ENCODE results near the gene LARP1.
"Not testable (repeated sequence)": the region's sequence is repeated elsewhere in the genome, so short reads cannot be mapped to it uniquely, and the experiment has no call there.

LARP1 gene

GRCh38 chr5:154817815-154818214, 62.6 kb downstream of the LARP1 start:
- peak overlapping the region; percentile 20 for H3K9ac ChIP-seq (ENCODE audit: low read length)
- H3K4me1 ChIP-seq (ENCODE audit: control insufficient read depth, insufficient read depth, low read length) = peaks cover 4% of the 10 kb centered on the region
- peaks cover 98% of the 10 kb centered on the region for H3K36me3 ChIP-seq (ENCODE audit: control insufficient read depth, insufficient read depth, low read length, severe bottlenecking)
- H3K27me3 ChIP-seq (replicated peaks; ENCODE audit: control insufficient read depth, insufficient read depth, low read length) = no peaks in the 10 kb centered on the region
- H3K9me3 ChIP-seq (ENCODE audit: control insufficient read depth, low read length) = no peaks in the 10 kb centered on the region
- no peak overlapping the region for H3K4me3 ChIP-seq (ENCODE audit: low read length)
- no peak for DNase-seq (ENCODE audit: low read depth)

- peaks cover 97% of the 10 kb centered on the region for H3K36me3 ChIP-seq (ENCODE audit: control insufficient read depth, insufficient read depth, low read length, severe bottlenecking)
- H3K4me1 ChIP-seq (ENCODE audit: control insufficient read depth, insufficient read depth, low read length) = peaks cover 4% of the 10 kb centered on the region
- peak overlapping the region; percentile 1 for H3K9ac ChIP-seq (ENCODE audit: low read length)
- H3K4me3 ChIP-seq (ENCODE audit: low read length) = no peak overlapping the region
- no peaks in the 10 kb centered on the region for H3K9me3 ChIP-seq (ENCODE audit: control insufficient read depth, low read length)
- DNase-seq (ENCODE audit: low read depth) = no peak
- no peaks in the 10 kb centered on the region for H3K27me3 ChIP-seq (replicated peaks; ENCODE audit: control insufficient read depth, insufficient read depth, low read length)
Measured at GRCh38 chr5:154818471-154819116, 63.4 kb downstream of the LARP1 start.

- H3K36me3 ChIP-seq (ENCODE audit: control insufficient read depth, insufficient read depth, low read length, severe bottlenecking) = peaks cover 98% of the 10 kb centered on the region
- H3K4me1 ChIP-seq (ENCODE audit: control insufficient read depth, insufficient read depth, low read length) = peaks cover 4% of the 10 kb centered on the region
- no peak overlapping the region for H3K9ac ChIP-seq (ENCODE audit: low read length)
- no peak for DNase-seq (ENCODE audit: low read depth)
- no peak overlapping the region for H3K4me3 ChIP-seq (ENCODE audit: low read length)
- H3K27me3 ChIP-seq (replicated peaks; ENCODE audit: control insufficient read depth, insufficient read depth, low read length) = no peaks in the 10 kb centered on the region
- no peaks in the 10 kb centered on the region for H3K9me3 ChIP-seq (ENCODE audit: control insufficient read depth, low read length)
Measured at GRCh38 chr5:154819546-154819945, 64.4 kb downstream of the LARP1 start.

DNA sequence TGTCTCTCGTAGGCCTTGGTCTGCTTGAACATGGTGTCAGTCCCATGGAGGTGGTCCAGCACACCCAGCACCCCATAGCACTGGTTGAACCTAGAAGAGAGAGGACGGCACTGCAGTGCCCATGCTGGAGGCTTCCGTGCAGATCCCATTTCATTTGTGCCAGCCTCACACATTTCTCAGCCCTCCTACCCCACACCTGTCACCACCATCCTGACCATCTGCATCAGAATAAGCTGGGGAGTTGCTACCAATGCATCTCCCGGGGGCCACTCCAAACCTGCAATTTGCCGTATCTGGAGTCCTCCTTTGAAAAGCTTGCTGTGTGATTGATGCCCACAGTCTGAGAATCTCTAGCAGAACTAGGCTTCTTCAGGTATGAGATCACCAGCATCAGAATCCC, 65.2 kb downstream of the LARP1 start:
- no peaks in the 10 kb centered on the region for H3K27me3 ChIP-seq (replicated peaks; ENCODE audit: control insufficient read depth, insufficient read depth, low read length)

DNA sequence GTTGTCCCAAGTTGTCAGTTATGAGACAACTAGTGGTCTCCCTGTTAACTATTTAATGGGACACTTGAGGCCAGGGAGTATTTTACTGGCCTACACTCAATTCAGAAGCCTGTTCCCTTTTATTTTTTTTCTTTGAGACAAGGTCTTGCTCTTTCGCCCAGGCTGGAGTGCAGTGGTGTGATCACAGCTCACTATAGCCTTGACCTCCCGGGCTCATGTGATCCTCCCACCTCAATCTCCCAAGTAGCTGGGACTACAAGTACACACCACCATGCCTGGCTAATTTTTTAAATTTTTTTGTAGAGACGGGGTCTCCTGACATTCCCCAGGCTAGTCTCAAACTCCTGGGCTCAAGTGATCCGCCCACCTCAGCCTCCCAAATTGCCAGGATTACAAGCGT, 67.7 kb downstream of the LARP1 start:
- H3K36me3 ChIP-seq (ENCODE audit: control insufficient read depth, insufficient read depth, low read length, severe bottlenecking) = peaks cover 72% of the 10 kb centered on the region
- H3K9me3 ChIP-seq (ENCODE audit: control insufficient read depth, low read length); H3K4me3 ChIP-seq (ENCODE audit: low read length); DNase-seq (ENCODE audit: low read depth); H3K4me1 ChIP-seq (ENCODE audit: control insufficient read depth, insufficient read depth, low read length); H3K9ac ChIP-seq (ENCODE audit: low read length); H3K27me3 ChIP-seq (replicated peaks; ENCODE audit: control insufficient read depth, insufficient read depth, low read length): not testable (repeated sequence)

More for the DNA sequence above, 65.2 kb downstream of the LARP1 start:
- Histone ChIP-seq H3K9ac (ENCODE audit: low read length) (no peak overlapping the region), H3K36me3 (ENCODE audit: control insufficient read depth, insufficient read depth, low read length, severe bottlenecking) (peaks cover 93% of the 10 kb centered on the region), H3K9me3 (ENCODE audit: control insufficient read depth, low read length) (no peaks in the 10 kb centered on the region), H3K4me3 (ENCODE audit: low read length) (no peak overlapping the region), H3K4me1 (ENCODE audit: control insufficient read depth, insufficient read depth, low read length) (peaks cover 4% of the 10 kb centered on the region)
- no peak for DNase-seq (ENCODE audit: low read depth)

DNA sequence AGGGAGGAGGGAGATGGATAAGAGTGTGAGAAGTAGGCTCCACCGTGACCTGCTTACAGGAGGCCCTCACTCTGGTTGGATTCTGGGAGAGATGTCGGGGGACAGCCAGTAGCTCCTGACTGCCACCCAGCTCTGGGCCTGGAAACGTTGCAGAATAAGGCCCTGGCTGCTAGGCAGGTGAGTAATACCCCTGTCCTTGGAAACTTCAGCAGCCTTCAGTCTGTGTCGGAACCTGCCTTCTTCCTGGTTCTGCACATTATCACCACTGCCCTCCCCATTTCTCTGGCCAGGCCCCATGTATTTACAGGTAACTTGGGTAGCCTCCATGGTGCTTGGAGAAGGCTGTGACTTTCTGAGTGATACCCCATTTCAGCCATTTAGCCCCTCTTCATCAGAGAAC, 68.4 kb downstream of the LARP1 start:
- no peak for DNase-seq (ENCODE audit: low read depth)
- Histone ChIP-seq H3K9ac (ENCODE audit: low read length) (no peak overlapping the region), H3K36me3 (ENCODE audit: control insufficient read depth, insufficient read depth, low read length, severe bottlenecking) (peaks cover 70% of the 10 kb centered on the region), H3K9me3 (ENCODE audit: control insufficient read depth, low read length) (no peaks in the 10 kb centered on the region), H3K27me3 (replicated peaks; ENCODE audit: control insufficient read depth, insufficient read depth, low read length) (no peaks in the 10 kb centered on the region), H3K4me3 (ENCODE audit: low read length) (no peak overlapping the region), H3K4me1 (ENCODE audit: control insufficient read depth, insufficient read depth, low read length) (peaks cover 4% of the 10 kb centered on the region)

GRCh38 chr5:154824070-154824469, 68.9 kb downstream of the LARP1 start:
- Histone ChIP-seq H3K27me3 (replicated peaks; ENCODE audit: control insufficient read depth, insufficient read depth, low read length) (no peaks in the 10 kb centered on the region), H3K4me3 (ENCODE audit: low read length) (no peak overlapping the region), H3K4me1 (ENCODE audit: control insufficient read depth, insufficient read depth, low read length) (peaks cover 3% of the 10 kb centered on the region), H3K9me3 (ENCODE audit: control insufficient read depth, low read length) (no peaks in the 10 kb centered on the region), H3K9ac (ENCODE audit: low read length) (no peak overlapping the region), H3K36me3 (ENCODE audit: control insufficient read depth, insufficient read depth, low read length, severe bottlenecking) (peaks cover 66% of the 10 kb centered on the region)
- DNase-seq (ENCODE audit: low read depth) = no peak

GRCh38 chr5:154829181-154829588, 74.0 kb downstream of the LARP1 start:
- no peaks in the 10 kb centered on the region for H3K9me3 ChIP-seq (ENCODE audit: control insufficient read depth, low read length)
- DNase-seq (ENCODE audit: low read depth) = no peak
- H3K9ac ChIP-seq (ENCODE audit: low read length) = no peak overlapping the region
- H3K27me3 ChIP-seq (replicated peaks; ENCODE audit: control insufficient read depth, insufficient read depth, low read length) = no peaks in the 10 kb centered on the region
- no peaks in the 10 kb centered on the region for H3K4me1 ChIP-seq (ENCODE audit: control insufficient read depth, insufficient read depth, low read length)
- H3K4me3 ChIP-seq (ENCODE audit: low read length) = no peak overlapping the region
- peaks cover 51% of the 10 kb centered on the region for H3K36me3 ChIP-seq (ENCODE audit: control insufficient read depth, insufficient read depth, low read length, severe bottlenecking)

DNA sequence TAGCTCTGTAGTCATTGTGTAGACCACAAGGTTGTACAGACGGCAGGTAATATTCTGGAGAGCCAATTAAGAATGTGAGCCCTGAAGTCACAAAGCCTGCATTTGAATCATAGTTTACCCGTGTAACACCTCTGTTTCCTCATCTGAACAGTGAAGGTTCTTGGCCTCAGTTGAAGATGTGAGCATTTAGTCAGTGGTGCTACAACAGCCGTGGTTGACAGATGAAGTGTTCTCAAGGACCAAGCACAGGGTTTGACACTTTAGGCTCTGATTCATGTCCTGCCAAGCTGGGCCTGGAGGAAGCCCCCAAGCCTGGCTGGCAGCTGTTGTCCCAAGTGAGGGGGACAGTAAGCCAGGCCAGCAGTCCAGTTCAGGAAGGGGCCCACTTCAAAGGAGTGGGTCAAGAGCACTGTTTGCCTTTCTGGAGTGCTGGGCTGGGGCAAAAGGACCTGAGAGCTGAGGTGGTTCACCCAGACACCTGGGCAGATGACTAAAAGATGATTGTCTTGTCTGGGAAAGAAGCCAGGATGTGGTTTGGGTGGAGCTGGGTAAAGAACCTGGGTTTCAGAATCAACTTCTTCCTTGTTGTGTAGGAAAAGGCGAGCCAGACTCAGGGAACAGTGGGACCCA, 74.5 kb downstream of the LARP1 start:
- Histone ChIP-seq H3K36me3 (ENCODE audit: control insufficient read depth, insufficient read depth, low read length, severe bottlenecking) (peaks cover 50% of the 10 kb centered on the region), H3K9ac (ENCODE audit: low read length) (no peak overlapping the region), H3K27me3 (replicated peaks; ENCODE audit: control insufficient read depth, insufficient read depth, low read length) (no peaks in the 10 kb centered on the region), H3K4me1 (ENCODE audit: control insufficient read depth, insufficient read depth, low read length) (peaks cover 3% of the 10 kb centered on the region), H3K4me3 (ENCODE audit: low read length) (no peak overlapping the region), H3K9me3 (ENCODE audit: control insufficient read depth, low read length) (no peaks in the 10 kb centered on the region)
- DNase-seq (ENCODE audit: low read depth) = no peak

DNA sequence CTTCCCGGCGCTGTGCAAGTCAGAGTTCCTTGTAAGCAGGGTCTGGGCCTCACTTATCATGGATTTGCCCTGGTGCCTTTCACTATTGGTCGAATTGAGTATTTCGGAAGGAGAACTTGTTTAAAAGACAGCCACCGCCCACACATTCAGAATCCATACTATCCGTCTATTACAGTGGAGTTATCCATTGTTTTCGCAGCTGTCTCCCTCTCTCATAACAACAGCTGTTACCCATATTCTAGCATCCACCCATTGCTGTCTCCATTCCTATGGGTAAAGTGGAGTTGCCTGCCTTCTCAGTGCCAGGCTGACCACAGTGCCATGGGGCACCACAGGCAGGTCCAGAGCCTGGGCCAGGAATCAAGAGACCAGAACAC, 75.0 kb downstream of the LARP1 start:
- Histone ChIP-seq H3K4me1 (ENCODE audit: control insufficient read depth, insufficient read depth, low read length) (peaks cover 8% of the 10 kb centered on the region), H3K4me3 (ENCODE audit: low read length) (no peak overlapping the region), H3K36me3 (ENCODE audit: control insufficient read depth, insufficient read depth, low read length, severe bottlenecking) (peaks cover 48% of the 10 kb centered on the region), H3K9me3 (ENCODE audit: control insufficient read depth, low read length) (no peaks in the 10 kb centered on the region), H3K9ac (ENCODE audit: low read length) (no peak overlapping the region), H3K27me3 (replicated peaks; ENCODE audit: control insufficient read depth, insufficient read depth, low read length) (no peaks in the 10 kb centered on the region)
- DNase-seq (ENCODE audit: low read depth) = no peak

- Histone ChIP-seq H3K27me3 (replicated peaks; ENCODE audit: control insufficient read depth, insufficient read depth, low read length) (no peaks in the 10 kb centered on the region), H3K9ac (ENCODE audit: low read length) (no peak overlapping the region), H3K4me3 (ENCODE audit: low read length) (no peak overlapping the region), H3K4me1 (ENCODE audit: control insufficient read depth, insufficient read depth, low read length) (peaks cover 11% of the 10 kb centered on the region), H3K9me3 (ENCODE audit: control insufficient read depth, low read length) (no peaks in the 10 kb centered on the region), H3K36me3 (ENCODE audit: control insufficient read depth, insufficient read depth, low read length, severe bottlenecking) (peaks cover 48% of the 10 kb centered on the region)
- no peak for DNase-seq (ENCODE audit: low read depth)
Measured at GRCh38 chr5:154830596-154830995, 75.4 kb downstream of the LARP1 start.

DNA sequence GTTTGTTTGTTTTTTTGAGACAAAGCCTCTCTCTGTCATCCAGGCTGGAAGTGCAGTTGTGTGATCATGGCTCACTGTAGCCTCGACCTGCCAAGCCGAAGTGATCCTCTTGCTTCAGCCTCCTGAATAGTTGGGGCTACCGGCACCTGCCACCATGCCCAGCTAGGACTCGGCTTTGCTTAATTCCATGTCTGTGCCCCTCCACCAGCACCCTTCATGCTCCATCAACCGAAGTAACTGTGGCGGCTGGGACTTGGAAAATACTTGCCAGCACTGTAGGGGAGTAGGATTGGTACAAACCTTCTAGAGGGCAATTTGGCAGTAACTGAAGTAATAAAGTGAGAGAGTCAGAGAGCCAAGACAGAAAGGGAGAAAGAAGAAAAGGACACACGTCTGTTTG, 76.3 kb downstream of the LARP1 start:
- DNase-seq (ENCODE audit: low read depth) = no peak
- Histone ChIP-seq H3K4me3 (ENCODE audit: low read length) (no peak overlapping the region), H3K9ac (ENCODE audit: low read length) (no peak overlapping the region)

More for the DNA sequence above, 76.3 kb downstream of the LARP1 start:
- Histone ChIP-seq H3K9me3 (ENCODE audit: control insufficient read depth, low read length) (no peaks in the 10 kb centered on the region), H3K27me3 (replicated peaks; ENCODE audit: control insufficient read depth, insufficient read depth, low read length) (no peaks in the 10 kb centered on the region), H3K4me1 (ENCODE audit: control insufficient read depth, insufficient read depth, low read length) (peaks cover 11% of the 10 kb centered on the region), H3K36me3 (ENCODE audit: control insufficient read depth, insufficient read depth, low read length, severe bottlenecking) (peaks cover 54% of the 10 kb centered on the region)
